Mucosa of rectum (tissue), 2 donors: Measurements from ENCODE around the gene STX11.

Experiments used
- H3K27ac ChIP-seq, 2 donors: one replicate each; pipeline ENCODE4 v1.7.0; 2013; ENCODE audit warnings: inconsistent platforms in 2 of 2, low read depth in 2 of 2, low read length in 2 of 2
- H3K27me3 ChIP-seq, 2 donors: one replicate each; pipeline ENCODE4 v1.7.0; 2013; ENCODE audit warnings: low read length in 2 of 2; ENCODE audit not compliant: control insufficient read depth in 2 of 2, insufficient read depth in 2 of 2
- H3K36me3 ChIP-seq, 2 donors: one replicate each; pipeline ENCODE4 v1.7.0; 2013; ENCODE audit warnings: low read length in 2 of 2; ENCODE audit not compliant: control insufficient read depth in 2 of 2, insufficient read depth in 2 of 2
- H3K4me1 ChIP-seq, 2 donors: one replicate each; pipeline ENCODE4 v1.7.0; 2013; ENCODE audit warnings: low read length in 2 of 2, mild to moderate bottlenecking in 1 of 2; ENCODE audit not compliant: control insufficient read depth in 2 of 2, insufficient read depth in 2 of 2
- H3K4me3 ChIP-seq, 2 donors: one replicate each; pipeline ENCODE4 v1.7.0; 2013; ENCODE audit warnings: low read length in 2 of 2
- H3K9ac ChIP-seq, 2 donors: one replicate each; pipeline ENCODE4 v1.7.0; 2013; ENCODE audit warnings: low read length in 2 of 2, low read depth in 1 of 2, mild to moderate bottlenecking in 1 of 2
- H3K9me3 ChIP-seq, 2 donors: one replicate each; pipeline ENCODE4 v1.7.0; 2013; ENCODE audit warnings: low read length in 2 of 2; ENCODE audit not compliant: control insufficient read depth in 2 of 2
- donor health status: healthy.
- donor health status: Normal muscosa, but diverticular disease.

The STX11 gene

GRCh38 chr6:144161975-144162374 is 11.7 kb downstream of the STX11 start:
- Histone ChIP-seq H3K27me3 (no peaks in the 10 kb centered on the region), H3K9ac (no peak overlapping the region), H3K9me3 (no peaks in the 10 kb centered on the region), H3K4me3 (no peak overlapping the region), H3K27ac (no peak overlapping the region), H3K36me3 (no peaks in the 10 kb centered on the region), H3K4me1 (peaks cover 3% of the 10 kb centered on the region in 2 donors)

- H3K9me3 ChIP-seq = no peaks in the 10 kb centered on the region
- no peaks in the 10 kb centered on the region for H3K36me3 ChIP-seq
- no peak overlapping the region for H3K27ac ChIP-seq
- H3K27me3 ChIP-seq = no peaks in the 10 kb centered on the region
- no peak overlapping the region for H3K4me3 ChIP-seq
- H3K4me1 ChIP-seq = peaks cover 3% of the 10 kb centered on the region in 2 donors
- H3K9ac ChIP-seq = no peak overlapping the region
Measured at GRCh38 chr6:144162977-144163376, 12.7 kb downstream of the STX11 start.

- no peak overlapping the region for H3K27ac ChIP-seq
- H3K9ac ChIP-seq = no peak overlapping the region
- H3K4me1 ChIP-seq = no peaks in the 10 kb centered on the region
- no peaks in the 10 kb centered on the region for H3K9me3 ChIP-seq
- H3K4me3 ChIP-seq = no peak overlapping the region
- H3K27me3 ChIP-seq = no peaks in the 10 kb centered on the region
- H3K36me3 ChIP-seq = peaks cover 0 to 3% of the 10 kb centered on the region in 2 donors
Measured at GRCh38 chr6:144165784-144166183, 15.5 kb downstream of the STX11 start.

- Histone ChIP-seq H3K9me3 (no peaks in the 10 kb centered on the region), H3K36me3 (peaks cover 0 to 3% of the 10 kb centered on the region in 2 donors), H3K9ac (no peak overlapping the region), H3K4me3 (no peak overlapping the region), H3K27me3 (no peaks in the 10 kb centered on the region), H3K4me1 (no peaks in the 10 kb centered on the region), H3K27ac (no peak overlapping the region)
Measured at GRCh38 chr6:144170044-144170443, 19.7 kb downstream of the STX11 start.

- Histone ChIP-seq H3K27ac (no peak overlapping the region), H3K36me3 (peaks cover 0 to 3% of the 10 kb centered on the region in 2 donors), H3K9me3 (no peaks in the 10 kb centered on the region), H3K27me3 (no peaks in the 10 kb centered on the region), H3K4me3 (no peak overlapping the region), H3K4me1 (no peaks in the 10 kb centered on the region), H3K9ac (no peak overlapping the region)
Measured at GRCh38 chr6:144171406-144171805, 21.1 kb downstream of the STX11 start.

- Histone ChIP-seq H3K36me3 (peaks cover 0 to 1% of the 10 kb centered on the region in 2 donors), H3K4me1 (no peaks in the 10 kb centered on the region), H3K9ac (no peak overlapping the region), H3K9me3 (no peaks in the 10 kb centered on the region), H3K4me3 (no peak overlapping the region), H3K27ac (no peak overlapping the region), H3K27me3 (no peaks in the 10 kb centered on the region)
Measured at GRCh38 chr6:144174006-144174405, 23.7 kb downstream of the STX11 start.

- Histone ChIP-seq H3K4me3 (no peak overlapping the region), H3K9me3 (no peaks in the 10 kb centered on the region), H3K9ac (no peak overlapping the region), H3K36me3 (no peaks in the 10 kb centered on the region), H3K27ac (no peak overlapping the region), H3K4me1 (peaks cover 0 to 2% of the 10 kb centered on the region in 2 donors), H3K27me3 (no peaks in the 10 kb centered on the region)
Measured at GRCh38 chr6:144176043-144176442, 25.7 kb downstream of the STX11 start.

GRCh38 chr6:144177726-144178125 is 27.4 kb downstream of the STX11 start:
- Histone ChIP-seq H3K4me3 (no peak overlapping the region), H3K4me1 (peaks cover 0 to 2% of the 10 kb centered on the region in 2 donors), H3K27ac (no peak overlapping the region), H3K9ac (no peak overlapping the region), H3K36me3 (no peaks in the 10 kb centered on the region), H3K27me3 (no peaks in the 10 kb centered on the region), H3K9me3 (no peaks in the 10 kb centered on the region)

GRCh38 chr6:144178323-144178722 is 28.0 kb downstream of the STX11 start:
- no peak overlapping the region for H3K9ac ChIP-seq
- H3K27me3 ChIP-seq = no peaks in the 10 kb centered on the region
- no peaks in the 10 kb centered on the region for H3K9me3 ChIP-seq
- no peak overlapping the region for H3K4me3 ChIP-seq
- H3K27ac ChIP-seq = no peak overlapping the region
- H3K36me3 ChIP-seq = no peaks in the 10 kb centered on the region
- peaks cover 0 to 2% of the 10 kb centered on the region in 2 donors for H3K4me1 ChIP-seq

GRCh38 chr6:144179237-144179636 is 28.9 kb downstream of the STX11 start:
- Histone ChIP-seq H3K9ac (no peak overlapping the region), H3K4me1 (peaks cover 0 to 2% of the 10 kb centered on the region in 2 donors), H3K27ac (no peak overlapping the region), H3K4me3 (no peak overlapping the region), H3K9me3 (no peaks in the 10 kb centered on the region), H3K36me3 (no peaks in the 10 kb centered on the region), H3K27me3 (no peaks in the 10 kb centered on the region)

GRCh38 chr6:144179828-144180227 is 29.5 kb downstream of the STX11 start:
- Histone ChIP-seq H3K36me3 (no peaks in the 10 kb centered on the region), H3K4me3 (no peak overlapping the region), H3K27me3 (no peaks in the 10 kb centered on the region), H3K27ac (no peak overlapping the region), H3K4me1 (peaks cover 0 to 2% of the 10 kb centered on the region in 2 donors), H3K9ac (no peak overlapping the region), H3K9me3 (no peaks in the 10 kb centered on the region)
